Neural progenitor cell (in vitro differentiated cells): Measurements from ENCODE around the gene PI16.

Experiments used
- CTCF ChIP-seq: fragments of 200-600 bp; sonication (generic); IDR thresholded peaks from 2 replicates; pipeline ENCODE4 v1.5.1; 2017; ENCODE audit warnings: antibody characterized with exemption, mild to moderate bottlenecking
- EZH2 ChIP-seq: fragments of 200-600 bp; sonication (generic); IDR thresholded peaks from 2 replicates; pipeline ENCODE4 v1.6.1; 2017; ENCODE audit warnings: antibody characterized with exemption, mild to moderate bottlenecking, moderate library complexity

GRCh38 chr6:36927691-36928546 lies 26.6 kb upstream of the PI16 start:
- TF ChIP-seq CTCF, result no peak
- no peak for TF ChIP-seq EZH2
